ENCODE data around the gene ALLC.

- TF ChIP-seq CTCF (IDR thresholded peaks at IDR 0.05 in 4 of 5, conservative IDR thresholded peaks at IDR 0.05 in 1 of 5), result no peak
- TF ChIP-seq POLR2A (IDR thresholded peaks at IDR 0.05), result no peak
Measured at GRCh38 chr2:3665886-3666612, 8.0 kb downstream of the ALLC start.

All from gastrocnemius medialis (tissue), 4 donors.